MM.1S (cell line): Measurements from ENCODE around the gene DAD1.

Experiments
- DNase-seq: peaks from one replicate; pipeline ENCODE4 v3.0.0-alpha.2; 2015
- H2AFZ ChIP-seq: fragments of 300-600 bp; sonication (generic); 2 replicates; pipeline ENCODE4 v1.6.0; 2016; ENCODE audit warnings: antibody characterized with exemption, low read length
- H3F3A ChIP-seq: fragments of 300-600 bp; sonication (generic); 2 replicates; pipeline ENCODE4 v1.6.1; 2016; ENCODE audit warnings: mild to moderate bottlenecking, antibody characterized with exemption, low read length, moderate library complexity, mixed read lengths; ENCODE audit not compliant: insufficient read depth
- H3K27ac ChIP-seq: fragments of 300-600 bp; sonication (generic); 2 replicates; pipeline ENCODE4 v1.5.1; 2016; ENCODE audit warnings: mild to moderate bottlenecking, low read length
- H3K27me3 ChIP-seq: fragments of 300-600 bp; sonication (generic); replicated peaks from 2 replicates; pipeline ENCODE4 v1.6.0; 2016; ENCODE audit warnings: low read length; ENCODE audit not compliant: insufficient read depth
- H3K36me3 ChIP-seq: fragments of 300-600 bp; sonication (generic); replicated peaks from 2 replicates; pipeline ENCODE4 v1.6.1; 2016; ENCODE audit warnings: mild to moderate bottlenecking, low read length, mixed read lengths; ENCODE audit not compliant: insufficient read depth
- H3K4me1 ChIP-seq: fragments of 300-600 bp; sonication (generic); 2 replicates; pipeline ENCODE4 v1.6.1; 2016; ENCODE audit warnings: low read length, mixed read lengths
- H3K4me2 ChIP-seq: fragments of 300-600 bp; sonication (generic); 2 replicates; pipeline ENCODE4 v1.6.0; 2016; ENCODE audit warnings: low read depth, low read length
- H3K4me3 ChIP-seq: fragments of 300-600 bp; sonication (generic); 2 replicates; pipeline ENCODE4 v1.5.1; 2016; ENCODE audit warnings: low read length, mixed read lengths
- H3K79me2 ChIP-seq: fragments of 300-600 bp; sonication (generic); 2 replicates; pipeline ENCODE4 v1.6.1; 2016; ENCODE audit warnings: mixed run types, low read length, mixed read lengths
- H3K9ac ChIP-seq: fragments of 300-600 bp; sonication (generic); 2 replicates; pipeline ENCODE4 v1.6.1; 2016; ENCODE audit warnings: low read length, mixed read lengths
- H3K9me2 ChIP-seq: fragments of 300-600 bp; sonication (generic); replicated peaks from 2 replicates; pipeline ENCODE4 v1.6.1; 2016; ENCODE audit warnings: mild to moderate bottlenecking, low read length, mixed read lengths; ENCODE audit not compliant: insufficient read depth
- H3K9me3 ChIP-seq: fragments of 300-600 bp; sonication (generic); replicated peaks from 2 replicates; pipeline ENCODE4 v1.6.1; 2016; ENCODE audit warnings: mild to moderate bottlenecking, low read length, mixed read lengths; ENCODE audit not compliant: insufficient read depth
- H4K20me1 ChIP-seq: fragments of 300-600 bp; sonication (generic); 2 replicates; pipeline ENCODE4 v1.6.1; 2016; ENCODE audit warnings: mild to moderate bottlenecking, low read length, moderate library complexity, mixed read lengths; ENCODE audit not compliant: insufficient read depth
- EZH2 ChIP-seq: fragments of 300-600 bp; sonication (generic); optimal IDR thresholded peaks from 2 replicates; pipeline ENCODE3; 2017; ENCODE audit warnings: low read depth, mild to moderate bottlenecking, antibody characterized with exemption, low read length, mixed read lengths
- EZH2phosphoT487 ChIP-seq: fragments of 300-600 bp; sonication (generic); IDR thresholded peaks from 2 replicates; pipeline ENCODE4 v1.6.1; 2018; ENCODE audit warnings: antibody characterized with exemption, low read length
- TF ChIP-seq, protein P1 (sequence below): fragments of 300-600 bp; sonication (generic); IDR thresholded peaks from 2 replicates; pipeline ENCODE4 v1.5.1; 2016; ENCODE audit warnings: antibody characterized with exemption, low read length, mixed read lengths

DAD1 gene

DNA sequence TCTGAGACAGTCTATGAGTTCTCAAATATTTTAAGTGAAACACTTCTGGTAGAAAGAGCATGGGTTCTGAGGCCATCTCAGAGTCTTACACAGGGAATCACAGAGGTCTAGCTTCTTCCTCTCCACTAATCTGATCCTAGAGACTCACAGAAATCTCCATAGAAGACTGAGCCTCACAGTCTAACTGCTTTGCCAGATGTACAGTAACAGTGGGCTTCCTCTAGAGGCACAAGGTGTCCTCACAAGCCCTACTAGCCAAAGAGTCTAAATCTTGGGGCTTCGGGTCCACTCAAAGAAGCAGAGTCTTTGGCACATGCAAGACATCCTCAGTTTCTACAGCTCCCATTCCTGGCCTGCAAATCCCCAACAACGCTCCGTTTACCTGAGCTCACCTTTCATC, 41.0 kb upstream of the DAD1 start:
- H3K4me2 ChIP-seq = no peak overlapping the region
- TF ChIP-seq, protein P1, sequence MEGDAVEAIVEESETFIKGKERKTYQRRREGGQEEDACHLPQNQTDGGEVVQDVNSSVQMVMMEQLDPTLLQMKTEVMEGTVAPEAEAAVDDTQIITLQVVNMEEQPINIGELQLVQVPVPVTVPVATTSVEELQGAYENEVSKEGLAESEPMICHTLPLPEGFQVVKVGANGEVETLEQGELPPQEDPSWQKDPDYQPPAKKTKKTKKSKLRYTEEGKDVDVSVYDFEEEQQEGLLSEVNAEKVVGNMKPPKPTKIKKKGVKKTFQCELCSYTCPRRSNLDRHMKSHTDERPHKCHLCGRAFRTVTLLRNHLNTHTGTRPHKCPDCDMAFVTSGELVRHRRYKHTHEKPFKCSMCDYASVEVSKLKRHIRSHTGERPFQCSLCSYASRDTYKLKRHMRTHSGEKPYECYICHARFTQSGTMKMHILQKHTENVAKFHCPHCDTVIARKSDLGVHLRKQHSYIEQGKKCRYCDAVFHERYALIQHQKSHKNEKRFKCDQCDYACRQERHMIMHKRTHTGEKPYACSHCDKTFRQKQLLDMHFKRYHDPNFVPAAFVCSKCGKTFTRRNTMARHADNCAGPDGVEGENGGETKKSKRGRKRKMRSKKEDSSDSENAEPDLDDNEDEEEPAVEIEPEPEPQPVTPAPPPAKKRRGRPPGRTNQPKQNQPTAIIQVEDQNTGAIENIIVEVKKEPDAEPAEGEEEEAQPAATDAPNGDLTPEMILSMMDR = no peak
- TF ChIP-seq EZH2phosphoT487 (no peak), EZH2 (no peak)
- H3F3A ChIP-seq = no peaks in the 10 kb centered on the region
- H3K9me3 ChIP-seq = no peaks in the 10 kb centered on the region
- H3K9ac ChIP-seq = no peak overlapping the region
- H3K9me2 ChIP-seq = no peaks in the 10 kb centered on the region
- no peaks in the 10 kb centered on the region for H3K4me1 ChIP-seq
- no peaks in the 10 kb centered on the region for H3K36me3 ChIP-seq
- no peak for DNase-seq
- no peaks in the 10 kb centered on the region for H3K27me3 ChIP-seq
- H3K27ac ChIP-seq = no peak overlapping the region
- no peaks in the 10 kb centered on the region for H3K79me2 ChIP-seq
- no peak overlapping the region for H3K4me3 ChIP-seq
- H2AFZ ChIP-seq = no peak overlapping the region
- no peaks in the 10 kb centered on the region for H4K20me1 ChIP-seq

DNA sequence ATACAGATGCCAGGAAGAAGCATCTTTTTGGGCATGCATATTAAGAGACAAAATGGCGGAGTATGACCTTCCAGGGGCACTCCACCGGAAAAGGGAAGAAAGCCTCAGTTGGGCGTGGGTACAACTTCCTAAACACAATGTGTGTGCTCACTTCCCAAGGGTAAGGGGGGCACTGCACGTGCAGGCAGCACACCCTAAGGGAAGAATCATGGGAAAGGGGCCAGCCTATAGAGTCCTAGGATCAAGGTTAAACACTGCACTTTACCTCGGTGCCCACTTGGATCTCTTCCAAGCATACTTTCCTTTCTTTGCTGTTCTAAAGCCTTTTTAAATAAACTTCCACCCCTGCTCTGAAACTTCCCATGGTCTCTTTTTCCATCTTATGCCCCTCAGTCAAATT, 40.3 kb upstream of the DAD1 start:
- Histone ChIP-seq H3K4me1 (no peaks in the 10 kb centered on the region), H3K79me2 (no peaks in the 10 kb centered on the region), H3K9me2 (no peaks in the 10 kb centered on the region), H3K9me3 (no peaks in the 10 kb centered on the region), H3K9ac (no peak overlapping the region), H3K27me3 (no peaks in the 10 kb centered on the region), H3F3A (no peaks in the 10 kb centered on the region), H3K4me2 (no peak overlapping the region), H3K27ac (no peak overlapping the region), H3K36me3 (no peaks in the 10 kb centered on the region), H4K20me1 (no peaks in the 10 kb centered on the region), H3K4me3 (no peak overlapping the region), H2AFZ (no peak overlapping the region)
- no peak for DNase-seq
- TF ChIP-seq EZH2 (no peak), EZH2phosphoT487 (no peak)
- TF ChIP-seq, protein P1 = no peak

DNA sequence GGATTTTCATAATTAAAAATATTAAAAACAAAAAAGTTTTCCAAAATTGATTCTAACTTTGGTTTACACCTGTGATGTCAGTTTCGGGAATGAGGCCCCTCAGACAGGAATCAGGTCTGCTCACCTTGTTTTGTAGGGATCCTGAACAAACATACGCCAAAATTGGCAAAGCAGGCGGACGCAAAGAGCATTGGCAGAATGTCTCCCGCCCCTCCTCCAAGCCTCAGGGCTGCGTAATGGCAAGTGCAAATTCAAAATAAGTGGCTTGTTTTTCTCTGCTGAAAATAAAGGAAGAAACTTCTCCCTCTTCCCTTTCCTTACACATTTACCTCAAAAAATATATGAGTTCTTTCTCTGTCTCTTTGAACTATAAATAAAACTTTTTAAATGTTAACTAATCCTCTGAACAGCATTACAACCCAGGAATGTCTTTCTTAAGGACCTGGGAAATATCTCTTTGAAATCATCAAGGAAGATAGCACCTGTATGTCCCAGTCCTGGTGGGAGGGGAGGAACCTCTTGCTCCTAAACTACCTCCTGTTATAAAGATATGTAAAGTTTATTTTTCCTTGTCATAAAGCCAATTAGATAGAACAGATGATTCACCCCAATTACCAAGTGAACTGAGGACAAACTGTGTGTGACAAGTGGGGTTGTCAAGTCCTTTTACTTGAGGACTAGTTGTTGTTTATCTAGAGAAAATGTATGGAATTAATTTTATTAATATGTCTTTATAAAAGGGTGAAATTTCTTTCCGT, 38.7 kb upstream of the DAD1 start:
- Histone ChIP-seq H3K27ac (no peak overlapping the region), H3K36me3 (no peaks in the 10 kb centered on the region), H3F3A (no peaks in the 10 kb centered on the region), H3K4me3 (no peak overlapping the region), H3K9me2 (no peaks in the 10 kb centered on the region), H3K9me3 (no peaks in the 10 kb centered on the region), H3K4me2 (no peak overlapping the region), H4K20me1 (no peaks in the 10 kb centered on the region), H3K27me3 (no peaks in the 10 kb centered on the region), H2AFZ (no peak overlapping the region), H3K79me2 (no peaks in the 10 kb centered on the region), H3K9ac (no peak overlapping the region), H3K4me1 (no peaks in the 10 kb centered on the region)
- DNase-seq = no peak
- no peak for TF ChIP-seq EZH2phosphoT487
- TF ChIP-seq, protein P1 = no peak
- no peak for TF ChIP-seq EZH2
